ENCODE results near the gene CCDC192.

DNA sequence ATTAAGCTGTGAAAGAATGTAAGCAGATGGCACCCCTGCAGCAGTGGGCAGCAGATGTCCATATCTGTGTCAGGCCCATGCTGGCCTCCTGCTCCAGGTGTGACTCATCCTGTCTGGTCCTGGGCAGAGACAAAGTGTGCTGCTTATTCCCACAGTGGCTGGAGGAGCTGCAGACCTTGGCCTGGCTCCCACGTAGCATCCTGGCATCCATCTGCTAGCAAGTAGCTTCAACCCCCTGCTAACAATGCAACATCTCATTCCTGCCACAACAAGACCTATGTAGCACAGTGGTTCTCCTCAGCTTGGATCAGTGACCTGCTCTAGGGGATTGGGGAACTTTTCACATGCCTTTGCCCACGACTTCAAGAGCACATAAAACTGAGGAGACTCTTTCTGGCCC lies 254.0 kb downstream of the CCDC192 start:
- TF ChIP-seq, protein P1, sequence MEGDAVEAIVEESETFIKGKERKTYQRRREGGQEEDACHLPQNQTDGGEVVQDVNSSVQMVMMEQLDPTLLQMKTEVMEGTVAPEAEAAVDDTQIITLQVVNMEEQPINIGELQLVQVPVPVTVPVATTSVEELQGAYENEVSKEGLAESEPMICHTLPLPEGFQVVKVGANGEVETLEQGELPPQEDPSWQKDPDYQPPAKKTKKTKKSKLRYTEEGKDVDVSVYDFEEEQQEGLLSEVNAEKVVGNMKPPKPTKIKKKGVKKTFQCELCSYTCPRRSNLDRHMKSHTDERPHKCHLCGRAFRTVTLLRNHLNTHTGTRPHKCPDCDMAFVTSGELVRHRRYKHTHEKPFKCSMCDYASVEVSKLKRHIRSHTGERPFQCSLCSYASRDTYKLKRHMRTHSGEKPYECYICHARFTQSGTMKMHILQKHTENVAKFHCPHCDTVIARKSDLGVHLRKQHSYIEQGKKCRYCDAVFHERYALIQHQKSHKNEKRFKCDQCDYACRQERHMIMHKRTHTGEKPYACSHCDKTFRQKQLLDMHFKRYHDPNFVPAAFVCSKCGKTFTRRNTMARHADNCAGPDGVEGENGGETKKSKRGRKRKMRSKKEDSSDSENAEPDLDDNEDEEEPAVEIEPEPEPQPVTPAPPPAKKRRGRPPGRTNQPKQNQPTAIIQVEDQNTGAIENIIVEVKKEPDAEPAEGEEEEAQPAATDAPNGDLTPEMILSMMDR (IDR thresholded peaks at IDR 0.05): peak in 1 of 4 experiments; percentile 34
- TF ChIP-seq POLR2A (IDR thresholded peaks at IDR 0.05) (no peak), POLR2AphosphoS5 (IDR thresholded peaks at IDR 0.05) (no peak), EP300 (IDR thresholded peaks at IDR 0.05) (no peak)
